ENCODE data around the gene CD96.
"Not testable (repeated sequence)": the region's sequence is repeated elsewhere in the genome, so short reads cannot be mapped to it uniquely, and the experiment has no call there.

Gene CD96, protein sequence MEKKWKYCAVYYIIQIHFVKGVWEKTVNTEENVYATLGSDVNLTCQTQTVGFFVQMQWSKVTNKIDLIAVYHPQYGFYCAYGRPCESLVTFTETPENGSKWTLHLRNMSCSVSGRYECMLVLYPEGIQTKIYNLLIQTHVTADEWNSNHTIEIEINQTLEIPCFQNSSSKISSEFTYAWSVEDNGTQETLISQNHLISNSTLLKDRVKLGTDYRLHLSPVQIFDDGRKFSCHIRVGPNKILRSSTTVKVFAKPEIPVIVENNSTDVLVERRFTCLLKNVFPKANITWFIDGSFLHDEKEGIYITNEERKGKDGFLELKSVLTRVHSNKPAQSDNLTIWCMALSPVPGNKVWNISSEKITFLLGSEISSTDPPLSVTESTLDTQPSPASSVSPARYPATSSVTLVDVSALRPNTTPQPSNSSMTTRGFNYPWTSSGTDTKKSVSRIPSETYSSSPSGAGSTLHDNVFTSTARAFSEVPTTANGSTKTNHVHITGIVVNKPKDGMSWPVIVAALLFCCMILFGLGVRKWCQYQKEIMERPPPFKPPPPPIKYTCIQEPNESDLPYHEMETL

GRCh38 chr3:111541911-111542483 lies at the start of gene CD96:
TSS of gene CD96 (plus strand) at chr3:111542197. CDS start at chr3:111542249, 52 bp downstream.
- peak; percentile 26 to 61 (median 56) for DNase-seq (ENCODE audit: low read depth in 3 of 3, low spot score in 1 of 3)

GRCh38 chr3:111493276-111493675 lies 48.7 kb upstream of the CD96 start:
- no peak for DNase-seq (ENCODE audit: low read depth in 3 of 3, low spot score in 1 of 3)

GRCh38 chr3:111496894-111497559 lies 45.0 kb upstream of the CD96 start:
- no peak for DNase-seq (ENCODE audit: low read depth in 3 of 3, low spot score in 1 of 3)

GRCh38 chr3:111498022-111498421 lies 44.0 kb upstream of the CD96 start:
- no peak for DNase-seq (ENCODE audit: low read depth in 3 of 3, low spot score in 1 of 3)

DNA sequence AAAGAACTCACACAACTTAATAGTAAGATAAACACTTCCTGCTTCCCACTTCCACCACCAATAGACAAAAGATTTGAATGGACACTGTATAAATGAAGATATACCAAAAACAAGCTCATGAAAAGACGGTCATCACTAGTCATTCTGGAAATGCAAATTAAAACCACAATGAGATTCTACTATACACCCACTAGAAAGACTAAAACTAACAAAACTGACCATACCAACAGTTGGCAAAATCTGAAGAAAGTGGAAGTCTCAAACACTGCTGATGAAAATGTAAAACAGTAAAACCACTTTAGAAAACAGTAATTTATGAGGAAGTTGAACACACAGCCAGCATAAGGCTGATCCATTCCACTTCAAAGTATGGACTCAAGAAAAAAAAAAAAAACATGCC lies 35.6 kb upstream of the CD96 start:
- no peak for DNase-seq (ENCODE audit: low read depth in 3 of 3, low spot score in 1 of 3)

DNA sequence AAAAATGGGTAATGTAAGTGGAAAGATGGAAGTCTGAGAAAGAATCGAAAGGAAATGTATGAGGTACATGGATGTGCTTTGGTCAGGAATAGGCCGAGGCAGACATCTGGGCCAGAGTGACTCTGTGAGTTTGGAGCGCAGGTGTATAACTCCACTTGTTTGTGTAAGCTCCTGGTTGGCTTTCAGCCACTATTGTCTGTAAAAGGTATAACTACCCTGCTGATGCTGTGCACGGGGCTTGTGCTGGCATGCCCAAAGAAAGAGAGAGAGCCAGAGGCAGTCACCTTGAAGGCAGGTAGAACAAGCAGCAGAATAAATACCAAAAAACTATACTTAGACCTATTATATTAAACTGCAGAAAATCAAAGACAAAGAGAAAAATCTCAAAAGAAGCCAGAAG lies 32.7 kb upstream of the CD96 start:
- no peak for DNase-seq (ENCODE audit: low read depth in 3 of 3, low spot score in 1 of 3)

GRCh38 chr3:111517801-111518200 lies 24.2 kb upstream of the CD96 start:
- DNase-seq (ENCODE audit: low read depth in 3 of 3, low spot score in 1 of 3): no peak

DNA sequence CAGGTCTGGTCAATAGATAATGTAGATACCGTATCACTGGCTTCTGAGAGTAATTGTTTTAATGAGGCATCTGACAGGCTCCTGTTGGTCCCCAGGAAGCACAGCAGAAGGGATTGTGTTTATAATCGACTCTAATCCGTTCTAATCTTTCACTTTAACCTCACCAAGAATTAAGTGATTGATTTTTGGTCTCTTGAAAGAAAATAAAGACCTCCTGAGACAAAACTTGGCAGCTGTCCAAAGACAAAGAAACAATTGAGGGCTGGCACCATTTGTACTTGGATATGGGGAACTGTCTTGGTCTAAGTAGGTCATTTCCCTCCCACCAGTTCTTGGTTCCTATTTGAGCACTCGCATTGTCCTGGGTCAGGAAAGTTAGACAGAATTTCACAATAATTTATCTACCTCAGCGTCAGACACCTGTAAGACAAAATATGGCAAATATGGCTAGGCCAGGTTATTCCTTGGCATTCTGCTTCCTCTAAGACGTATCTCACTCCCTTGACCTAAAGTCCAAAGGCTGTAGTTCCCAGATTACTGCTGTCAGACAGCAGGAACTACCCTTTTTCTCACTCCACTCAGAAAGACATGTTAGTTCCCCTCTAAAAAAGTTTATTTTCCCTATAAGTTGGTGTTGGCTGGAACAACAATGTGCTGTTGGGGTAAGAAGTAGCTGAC lies 22.7 kb upstream of the CD96 start:
- DNase-seq (ENCODE audit: low read depth in 3 of 3, low spot score in 1 of 3): no peak

DNA sequence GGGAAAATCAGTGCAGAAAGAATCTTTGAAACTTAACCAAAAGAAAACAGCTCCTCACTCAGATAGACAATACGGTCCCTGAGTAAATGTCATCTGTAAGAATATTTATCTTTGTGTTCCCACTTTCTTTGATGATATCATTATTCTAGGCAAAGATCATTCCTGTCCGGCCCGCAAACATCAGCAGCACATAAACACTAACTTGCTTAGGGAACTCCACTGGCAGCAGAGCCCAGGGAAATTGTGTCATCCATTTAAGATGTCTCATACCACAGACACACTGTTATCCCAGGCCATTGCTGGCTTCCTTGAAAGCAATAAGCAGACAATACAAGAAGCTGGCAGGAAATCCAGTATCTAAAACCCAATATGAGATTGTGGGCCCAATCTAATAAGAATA lies 20.1 kb upstream of the CD96 start:
- no peak for DNase-seq (ENCODE audit: low read depth in 3 of 3, low spot score in 1 of 3)

GRCh38 chr3:111524486-111524885 lies 17.5 kb upstream of the CD96 start:
- DNase-seq (ENCODE audit: low read depth in 3 of 3, low spot score in 1 of 3): not testable (repeated sequence)

DNA sequence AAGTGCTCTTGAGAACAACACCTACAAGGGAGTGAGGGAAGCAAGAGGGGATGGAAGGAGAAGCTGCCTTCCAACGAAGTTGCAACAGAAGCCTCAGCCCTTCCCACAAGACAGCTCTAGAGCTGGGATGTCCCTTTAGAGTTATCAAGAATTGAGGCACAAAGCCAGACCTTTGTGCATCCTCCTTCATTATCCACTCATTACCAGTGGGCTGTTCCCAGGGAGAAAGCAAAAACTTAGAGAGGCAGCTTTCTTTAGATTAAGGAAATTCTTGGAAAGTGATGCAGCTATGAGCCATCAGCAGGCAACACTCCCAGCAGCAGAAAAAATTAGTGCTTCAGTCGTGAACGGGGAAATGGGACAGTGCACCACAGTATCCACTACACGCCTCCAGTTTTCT lies 10.6 kb upstream of the CD96 start:
- no peak for DNase-seq (ENCODE audit: low read depth in 3 of 3, low spot score in 1 of 3)

DNA sequence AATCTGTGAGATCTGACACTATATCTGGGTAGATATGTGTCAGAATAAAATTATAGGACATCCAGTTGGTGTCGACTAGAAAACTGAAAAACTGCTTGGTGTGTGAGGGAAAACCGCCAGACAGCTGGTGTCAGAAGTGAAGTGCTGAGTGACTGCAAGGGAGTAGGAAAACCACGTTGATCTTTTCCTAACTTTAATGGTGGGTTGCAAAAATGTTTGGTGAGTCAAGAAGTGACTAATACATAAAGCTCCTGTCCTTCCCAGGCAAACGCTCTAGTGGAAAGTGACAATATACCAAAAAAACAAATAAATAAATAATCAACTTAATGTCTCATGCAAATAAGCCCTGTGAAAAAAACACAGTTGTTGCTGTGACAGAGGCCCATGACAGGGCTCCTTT lies 7.3 kb upstream of the CD96 start:
- no peak for DNase-seq (ENCODE audit: low read depth in 3 of 3, low spot score in 1 of 3)

DNA sequence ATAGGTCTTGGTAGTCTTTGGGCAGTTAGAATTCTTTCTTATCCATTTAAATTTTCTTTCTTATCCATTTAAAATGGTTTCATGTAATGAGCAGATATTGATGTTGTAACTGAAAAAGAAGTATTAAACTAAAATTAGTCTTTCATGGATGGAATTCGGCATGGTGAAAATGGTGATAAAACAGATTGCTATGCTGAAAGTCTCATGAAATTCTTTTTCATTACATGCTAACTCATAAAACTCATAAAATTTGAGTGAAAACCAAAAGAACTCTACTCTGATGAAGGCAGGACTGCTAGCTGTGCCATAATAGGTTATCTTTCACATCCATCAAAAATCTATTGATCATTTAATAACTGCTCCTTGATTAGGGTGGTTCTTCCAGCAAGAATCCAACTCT lies 3.9 kb upstream of the CD96 start:
- no peak for DNase-seq (ENCODE audit: low read depth in 3 of 3, low spot score in 1 of 3)

GRCh38 chr3:111538681-111539083 lies 3.3 kb upstream of the CD96 start:
- no peak for DNase-seq (ENCODE audit: low read depth in 3 of 3, low spot score in 1 of 3)

GRCh38 chr3:111539351-111540331 lies 2.4 kb upstream of the CD96 start:
- peak; percentile 38 to 40 (median 40) for DNase-seq (ENCODE audit: low read depth in 3 of 3, low spot score in 1 of 3)

DNA sequence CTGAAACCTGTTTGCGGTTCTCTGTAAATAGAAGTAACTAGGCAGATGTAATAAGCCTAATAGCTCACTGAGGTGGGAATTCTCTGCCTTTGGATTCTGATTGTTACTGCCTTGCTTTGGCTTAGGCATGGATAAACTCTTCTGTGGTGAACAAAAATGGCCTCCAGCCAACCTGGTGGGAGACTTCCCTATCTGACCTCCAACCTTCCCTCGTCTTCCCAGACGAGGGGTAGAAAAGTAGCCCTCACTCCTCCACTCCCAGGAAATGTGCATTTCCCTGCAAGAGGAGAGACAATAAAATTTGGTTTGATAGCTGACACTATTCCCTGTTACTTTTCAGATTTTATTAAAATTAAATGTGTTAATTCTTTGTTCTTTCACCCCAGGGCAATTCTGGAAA lies 606 bp upstream of the CD96 start:
- no peak for DNase-seq (ENCODE audit: low read depth in 3 of 3, low spot score in 1 of 3)

GRCh38 chr3:111542611-111543300 lies 759 bp downstream of the CD96 start:
- no peak for DNase-seq (ENCODE audit: low read depth in 3 of 3, low spot score in 1 of 3)

DNA sequence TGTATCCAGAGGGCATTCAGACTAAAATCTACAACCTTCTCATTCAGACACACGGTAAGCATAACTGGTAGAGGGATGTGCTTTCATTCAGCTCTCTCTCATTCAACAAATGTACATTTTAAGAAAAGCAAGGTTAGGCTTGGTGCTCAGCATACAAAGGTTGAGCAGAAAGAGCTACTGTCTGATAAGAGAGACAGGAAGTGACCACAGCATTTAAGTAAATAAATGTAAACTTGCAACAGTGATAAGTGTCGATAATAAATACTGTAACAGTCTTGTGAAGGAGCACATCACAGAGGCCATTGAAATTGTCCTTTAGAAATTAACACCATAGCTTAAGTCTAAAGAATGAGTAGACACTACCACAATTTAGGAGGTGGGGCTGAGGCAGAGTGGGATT lies 3.4 kb downstream of the CD96 start:
- DNase-seq (ENCODE audit: low read depth in 3 of 3, low spot score in 1 of 3): no peak

DNA sequence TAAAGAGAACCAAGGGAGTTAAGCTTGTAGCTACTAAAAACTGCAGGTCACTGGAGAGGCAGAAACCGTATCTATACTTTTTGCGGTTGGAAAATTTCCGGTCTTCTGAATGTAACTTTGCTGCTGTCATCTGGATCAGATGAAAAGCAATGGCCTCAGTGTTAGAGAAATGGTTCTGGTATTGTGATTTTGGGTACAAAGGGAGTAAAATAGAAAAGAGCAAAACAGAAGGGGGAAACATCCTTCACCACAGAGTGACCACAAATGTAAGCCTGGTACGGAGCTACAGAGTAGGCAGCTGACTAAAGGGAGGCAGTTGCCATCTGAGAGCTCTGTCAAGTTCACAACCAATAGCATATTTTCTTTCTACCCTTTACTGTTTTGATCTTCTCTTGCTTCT lies 5.6 kb downstream of the CD96 start:
- DNase-seq (ENCODE audit: low read depth in 3 of 3, low spot score in 1 of 3): no peak

- no peak for DNase-seq (ENCODE audit: low read depth in 3 of 3, low spot score in 1 of 3)
Measured at GRCh38 chr3:111548092-111548491, 6.1 kb downstream of the CD96 start.

All from stimulated activated CD4-positive, alpha-beta T cell treated with anti-CD3 and anti-CD28 coated beads, TNF-alpha, amount 100 ng/mL, for 1 hour (primary cell).